Naive thymus-derived CD8-positive, alpha-beta T cell (primary cell): Measurements from ENCODE around the gene CERS6. TPM values are rescaled to one million over a fixed set of nuclear protein-coding genes. Genes with fewer than 3 reads are reported as not detected.
"Not testable (repeated sequence)": the region's sequence is repeated elsewhere in the genome, so short reads cannot be mapped to it uniquely, and the experiment has no call there.

ENCODE experiments used
- ATAC-seq, 2 donors: fragments of 150-1000 bp; cut with Tn5 transposase in 1 of 2; sonication (Bioruptor Pico), chemical (Tn5 transposase) in 1 of 2; 1 replicate in 1 of 2; 2 replicates in 1 of 2; pipeline ENCODE4 v1.10.0; 2021; ENCODE audit warnings: mild to moderate bottlenecking in 2 of 2, moderate library complexity in 2 of 2
- POLR2A ChIA-PET: fragments of 350-600 bp; sonication (Branson Sonifier 250); formaldehyde crosslinking; loops from one replicate; lab custom pipeline; 2021; ENCODE audit warnings: antibody characterized with exemption; lab: Charles Lee
- DNase-seq, 10 donors: peaks; one replicate each; pipeline versions ENCODE4 v3.0.0 to v3.0.0-alpha.2; 2020 to 2022
- H3K27ac Mint-ChIP-seq, 10 donors: one replicate each; pipeline ENCODE4 v1.8.0; 2020 to 2022; ENCODE audit warnings: mild to moderate bottlenecking in 10 of 10, mixed read lengths in 10 of 10, moderate library complexity in 4 of 10, inconsistent platforms in 1 of 10
- H3K27me3 Mint-ChIP-seq, 5 donors: one replicate each; pipeline ENCODE4 v1.8.0; 2021 to 2022; ENCODE audit warnings: mixed read lengths in 5 of 5
- H3K36me3 Mint-ChIP-seq, 3 donors: one replicate each; pipeline ENCODE4 v1.8.0; 2020 to 2022; ENCODE audit warnings: mixed read lengths in 3 of 3, mild to moderate bottlenecking in 2 of 3, inconsistent platforms in 1 of 3
- H3K4me1 Mint-ChIP-seq, 4 donors: one replicate each; pipeline ENCODE4 v1.8.0; 2021 to 2022; ENCODE audit warnings: mixed read lengths in 4 of 4
- H3K4me3 Mint-ChIP-seq, 10 donors: one replicate each; pipeline ENCODE4 v1.8.0; 2020 to 2022; ENCODE audit warnings: mild to moderate bottlenecking in 10 of 10, mixed read lengths in 10 of 10, moderate library complexity in 6 of 10, inconsistent platforms in 1 of 10
- H3K9me3 Mint-ChIP-seq, 9 donors: one replicate each; pipeline ENCODE4 v1.8.0; 2020 to 2022; ENCODE audit warnings: mixed read lengths in 9 of 9, mild to moderate bottlenecking in 3 of 9, inconsistent platforms in 1 of 9, moderate library complexity in 1 of 9
- polyA plus RNA-seq, 3 donors: library from polyadenylated mRNA; unstranded; fragments of 300-500 nt; fragmentation: Illumina TruSeq; gene quantifications; one replicate each; pipeline ENCODE4 v1.2.3, GENCODE V29; 2021
- total RNA-seq, 8 experiments: library from RNA in 2 of 8; stranded (reverse) in 2 of 8; gene quantifications; one replicate each; pipeline ENCODE4 v1.2.3 and lab custom pipeline; 2021 to 2026

Gene CERS6
- total and polyA plus RNA-seq, 5 experiments from 2014 or later, result 9.5 to 29.3 (median 17.4) TPM

DNA sequence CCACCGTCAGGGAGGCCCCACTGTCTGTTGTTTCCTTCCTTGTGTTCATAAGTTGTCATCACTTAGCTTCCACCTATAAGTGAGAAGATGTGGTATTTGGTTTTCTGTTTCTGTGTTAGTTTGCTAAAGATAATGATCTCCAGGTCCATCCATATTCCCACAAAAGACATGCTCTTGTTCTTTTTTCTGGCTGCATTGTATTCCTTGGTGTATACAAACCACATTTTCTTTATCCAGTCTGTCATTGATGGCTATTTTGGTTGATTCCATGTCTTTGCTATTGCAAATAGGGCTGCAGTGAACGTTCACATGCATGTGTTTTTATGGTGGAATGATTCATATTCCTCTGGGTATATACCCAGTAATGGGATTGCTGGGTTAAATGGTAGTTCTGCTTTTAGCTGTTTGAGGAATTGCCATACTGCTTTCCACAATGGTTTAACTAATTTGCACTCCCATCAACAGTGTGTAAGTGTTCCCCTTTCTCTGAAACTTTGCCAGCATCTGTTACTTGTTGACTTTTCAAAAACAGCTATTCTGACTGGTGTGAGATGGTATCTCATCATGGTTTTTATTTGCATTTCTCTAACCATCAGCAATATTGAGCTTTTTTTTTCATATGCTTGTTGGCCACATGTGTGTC, 189.7 kb downstream of the CERS6 start:
- Mint-ChIP-seq H3K4me1 (peaks cover 20 to 40% (median 31%) of the 10 kb centered on the region in 4 donors), H3K36me3 (peaks cover 0 to 7% (median 5%) of the 10 kb centered on the region in 3 donors), H3K27ac (peak overlapping the region in 2 of 10 donors; percentile 15 to 43), H3K27me3 (no peaks in the 10 kb centered on the region), H3K9me3 (peaks cover 0 to 12% (median 0%) of the 10 kb centered on the region in 9 donors), H3K4me3 (no peak overlapping the region)
- POLR2A ChIA-PET, result no interaction called here
- no peak for ATAC-seq
- no peak for DNase-seq

- ATAC-seq (no peak), DNase-seq (no peak)
- POLR2A ChIA-PET, result no interaction called here
- Mint-ChIP-seq H3K27me3 (no peaks in the 10 kb centered on the region), H3K36me3 (peaks cover 0 to 2% (median 1%) of the 10 kb centered on the region in 3 donors), H3K9me3 (peaks cover 0 to 5% (median 0%) of the 10 kb centered on the region in 9 donors), H3K4me1 (peaks cover 12 to 35% (median 20%) of the 10 kb centered on the region in 4 donors), H3K27ac (peak overlapping the region in 2 of 10 donors; percentile 39 to 43), H3K4me3 (no peak overlapping the region)
Measured at GRCh38 chr2:168649105-168649504, 193.0 kb downstream of the CERS6 start.

GRCh38 chr2:168649562-168649961, 193.5 kb downstream of the CERS6 start:
- Mint-ChIP-seq H3K27me3 (no peaks in the 10 kb centered on the region), H3K27ac (peak overlapping the region in 4 of 10 donors; percentile 2 to 45 (median 24)), H3K9me3 (peaks cover 0 to 4% (median 0%) of the 10 kb centered on the region in 9 donors), H3K4me3 (no peak overlapping the region), H3K4me1 (peaks cover 8 to 30% (median 16%) of the 10 kb centered on the region in 4 donors), H3K36me3 (peaks cover 0 to 2% (median 2%) of the 10 kb centered on the region in 3 donors)
- ATAC-seq (no peak), DNase-seq (no peak)
- POLR2A ChIA-PET, result no interaction called here

GRCh38 chr2:168650139-168650538, 194.1 kb downstream of the CERS6 start:
- peaks cover 0 to 4% (median 0%) of the 10 kb centered on the region in 9 donors for H3K9me3 Mint-ChIP-seq
- H3K4me3 Mint-ChIP-seq, result no peak overlapping the region
- no peaks in the 10 kb centered on the region for H3K27me3 Mint-ChIP-seq
- ATAC-seq (no peak), DNase-seq (no peak)
- H3K27ac Mint-ChIP-seq, result peak overlapping the region in 3 of 10 donors; percentile 6 to 54 (median 45)
- peaks cover 7 to 29% (median 17%) of the 10 kb centered on the region in 4 donors for H3K4me1 Mint-ChIP-seq
- POLR2A ChIA-PET, result no interaction called here
- peaks cover 0 to 7% (median 2%) of the 10 kb centered on the region in 3 donors for H3K36me3 Mint-ChIP-seq

DNA sequence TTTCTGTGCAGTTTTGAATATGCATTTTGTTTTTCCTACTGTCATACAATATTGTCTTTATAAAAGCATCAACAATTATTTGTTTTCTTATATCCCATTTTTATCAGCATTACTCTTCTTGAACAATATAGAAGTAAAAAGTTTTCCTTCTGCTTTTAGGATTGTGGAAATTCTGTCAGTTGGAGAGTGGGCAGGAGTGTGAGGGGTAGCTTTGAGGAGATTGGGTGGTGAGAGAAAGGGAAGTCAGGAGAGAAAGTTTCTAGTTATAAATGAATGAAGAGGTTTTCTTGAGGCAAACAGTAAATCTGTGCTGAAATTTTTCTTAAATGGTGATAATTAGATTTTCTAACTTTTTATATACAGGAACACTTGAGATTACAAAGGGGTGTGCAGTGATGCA, 194.7 kb downstream of the CERS6 start:
- H3K36me3 Mint-ChIP-seq, result peaks cover 0 to 10% (median 6%) of the 10 kb centered on the region in 3 donors
- H3K27me3 Mint-ChIP-seq, result no peaks in the 10 kb centered on the region
- no peak for ATAC-seq
- peak overlapping the region in 2 of 10 donors; percentile 4 to 6 for H3K27ac Mint-ChIP-seq
- DNase-seq, result no peak
- POLR2A ChIA-PET, result no interaction called here
- H3K4me1 Mint-ChIP-seq, result peaks cover 7 to 28% (median 20%) of the 10 kb centered on the region in 4 donors
- no peak overlapping the region for H3K4me3 Mint-ChIP-seq
- H3K9me3 Mint-ChIP-seq, result peaks cover 0 to under 1% (median 0%) of the 10 kb centered on the region in 9 donors

DNA sequence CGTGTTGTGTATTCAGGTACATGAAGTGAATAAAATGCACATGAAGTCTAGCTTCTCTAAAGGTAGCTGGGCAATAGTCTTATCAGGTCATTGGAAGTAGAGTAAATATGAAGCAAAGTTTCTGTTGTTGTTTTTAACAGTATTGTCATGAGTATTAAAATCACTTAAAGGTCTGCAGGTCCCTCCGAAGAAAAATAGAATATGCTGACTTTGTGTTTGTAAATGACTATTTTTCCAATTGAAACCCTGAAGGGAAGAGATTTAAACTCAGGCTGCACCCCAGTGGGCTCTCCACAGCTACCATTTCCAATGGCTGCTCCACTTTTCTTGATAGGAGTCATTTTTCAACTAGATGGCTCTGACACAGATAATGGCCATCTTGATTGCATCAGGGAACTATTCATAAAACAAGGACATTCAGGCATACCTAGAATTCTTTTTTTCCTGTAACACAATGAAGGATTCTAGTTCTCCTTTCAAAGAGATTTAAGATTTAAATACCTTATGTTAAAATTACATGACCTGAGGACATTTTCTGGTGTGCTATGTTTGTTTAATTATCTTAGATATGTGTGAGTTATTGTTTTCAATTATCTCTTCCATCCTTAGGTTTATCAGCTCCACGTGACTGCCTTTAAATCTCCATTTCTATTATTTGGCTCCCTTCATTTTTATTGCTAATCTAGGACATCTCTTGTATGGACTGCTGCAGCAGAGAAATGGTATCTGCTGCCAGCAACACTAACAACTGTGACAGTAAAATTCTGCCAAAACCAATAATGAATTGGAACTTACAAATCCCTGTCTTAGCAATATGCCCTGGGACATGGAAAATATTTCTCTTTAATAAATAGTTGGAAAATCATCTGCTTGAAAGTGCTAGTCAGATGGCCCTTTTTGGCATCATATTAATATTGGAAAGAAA, 197.2 kb downstream of the CERS6 start:
- peaks cover 7 to 33% (median 12%) of the 10 kb centered on the region in 4 donors for H3K4me1 Mint-ChIP-seq
- no peak for ATAC-seq
- peaks cover 0 to 11% (median 6%) of the 10 kb centered on the region in 3 donors for H3K36me3 Mint-ChIP-seq
- POLR2A ChIA-PET, result interaction anchor here (0.7 kb wide), 1 partner anchor 45 kb away, joined by 5 read pairs; no protein-coding TSS in a partner anchor
- no peak overlapping the region for H3K27ac Mint-ChIP-seq
- H3K4me3 Mint-ChIP-seq, result no peak overlapping the region
- DNase-seq, result no peak
- no peaks in the 10 kb centered on the region for H3K27me3 Mint-ChIP-seq
- H3K9me3 Mint-ChIP-seq, result no peaks in the 10 kb centered on the region

GRCh38 chr2:168654705-168655104, 198.6 kb downstream of the CERS6 start:
- Mint-ChIP-seq H3K9me3 (no peaks in the 10 kb centered on the region), H3K4me1 (peaks cover 7 to 32% (median 13%) of the 10 kb centered on the region in 4 donors), H3K36me3 (peaks cover 0 to 14% (median 9%) of the 10 kb centered on the region in 3 donors), H3K27me3 (no peaks in the 10 kb centered on the region), H3K27ac (no peak overlapping the region), H3K4me3 (no peak overlapping the region)
- no peak for DNase-seq
- POLR2A ChIA-PET, result no interaction called here
- no peak for ATAC-seq

GRCh38 chr2:168655207-168655606, 199.1 kb downstream of the CERS6 start:
- DNase-seq (no peak), ATAC-seq (no peak)
- H3K27me3 Mint-ChIP-seq, result no peaks in the 10 kb centered on the region
- H3K9me3 Mint-ChIP-seq, result no peaks in the 10 kb centered on the region
- peaks cover 7 to 29% (median 9%) of the 10 kb centered on the region in 4 donors for H3K4me1 Mint-ChIP-seq
- H3K4me3 Mint-ChIP-seq, result no peak overlapping the region
- H3K27ac Mint-ChIP-seq, result peak overlapping the region in 1 of 10 donors; percentile 39
- peaks cover 0 to 14% (median 10%) of the 10 kb centered on the region in 3 donors for H3K36me3 Mint-ChIP-seq
- POLR2A ChIA-PET, result no interaction called here

DNA sequence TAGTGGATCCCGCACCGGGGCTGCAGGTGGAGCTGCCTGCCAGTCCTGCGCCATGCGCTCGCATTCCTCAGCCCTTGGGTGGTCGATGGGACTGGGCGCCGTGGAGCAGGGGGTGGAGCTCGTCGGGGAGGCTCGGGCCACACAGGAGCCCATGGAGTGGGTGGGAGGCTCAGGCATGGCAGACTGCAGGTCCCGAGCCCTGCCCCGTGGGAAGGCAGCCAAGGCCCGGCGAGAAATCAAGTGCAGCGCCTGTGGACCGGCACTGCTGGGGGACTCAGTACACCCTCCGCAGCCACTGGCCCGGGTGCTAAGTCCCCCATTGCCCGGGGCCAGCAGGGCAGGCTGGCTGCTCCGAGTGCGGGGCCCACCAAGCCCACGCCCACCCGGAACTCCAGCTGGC, 201.3 kb downstream of the CERS6 start:
- DNase-seq, H3K9me3 Mint-ChIP-seq, H3K4me3 Mint-ChIP-seq, H3K27me3 Mint-ChIP-seq, POLR2A ChIA-PET, ATAC-seq, H3K27ac Mint-ChIP-seq: not testable (repeated sequence)
- H3K36me3 Mint-ChIP-seq, result peaks cover 0 to 12% (median 7%) of the 10 kb centered on the region in 3 donors
- H3K4me1 Mint-ChIP-seq, result peaks cover 0 to 29% (median 6%) of the 10 kb centered on the region in 4 donors

DNA sequence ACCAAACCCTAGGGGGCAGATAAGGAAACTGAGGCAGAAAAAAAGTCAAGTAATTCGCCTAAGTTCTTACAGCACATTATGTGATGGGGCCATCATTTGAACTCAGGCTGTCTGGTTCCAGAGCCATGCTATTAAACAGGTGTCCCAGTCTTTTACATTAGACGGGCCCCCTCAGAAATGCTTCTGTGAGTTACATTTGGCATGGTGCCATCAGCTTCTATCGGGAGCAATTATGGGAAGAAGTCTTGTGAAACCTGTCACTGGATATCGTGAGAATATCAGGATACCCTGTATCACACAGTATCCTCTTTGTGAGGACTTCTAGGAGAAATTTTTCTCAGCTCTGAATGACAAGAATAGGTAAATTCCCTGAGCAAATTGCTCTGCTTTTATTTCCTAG, 202.6 kb downstream of the CERS6 start:
- peaks cover 4 to 29% (median 7%) of the 10 kb centered on the region in 4 donors for H3K4me1 Mint-ChIP-seq
- H3K27me3 Mint-ChIP-seq, result no peaks in the 10 kb centered on the region
- H3K36me3 Mint-ChIP-seq, result peaks cover 0 to 13% (median 7%) of the 10 kb centered on the region in 3 donors
- POLR2A ChIA-PET, result no interaction called here
- DNase-seq (no peak), ATAC-seq (no peak)
- no peaks in the 10 kb centered on the region for H3K9me3 Mint-ChIP-seq
- no peak overlapping the region for H3K4me3 Mint-ChIP-seq
- no peak overlapping the region for H3K27ac Mint-ChIP-seq

DNA sequence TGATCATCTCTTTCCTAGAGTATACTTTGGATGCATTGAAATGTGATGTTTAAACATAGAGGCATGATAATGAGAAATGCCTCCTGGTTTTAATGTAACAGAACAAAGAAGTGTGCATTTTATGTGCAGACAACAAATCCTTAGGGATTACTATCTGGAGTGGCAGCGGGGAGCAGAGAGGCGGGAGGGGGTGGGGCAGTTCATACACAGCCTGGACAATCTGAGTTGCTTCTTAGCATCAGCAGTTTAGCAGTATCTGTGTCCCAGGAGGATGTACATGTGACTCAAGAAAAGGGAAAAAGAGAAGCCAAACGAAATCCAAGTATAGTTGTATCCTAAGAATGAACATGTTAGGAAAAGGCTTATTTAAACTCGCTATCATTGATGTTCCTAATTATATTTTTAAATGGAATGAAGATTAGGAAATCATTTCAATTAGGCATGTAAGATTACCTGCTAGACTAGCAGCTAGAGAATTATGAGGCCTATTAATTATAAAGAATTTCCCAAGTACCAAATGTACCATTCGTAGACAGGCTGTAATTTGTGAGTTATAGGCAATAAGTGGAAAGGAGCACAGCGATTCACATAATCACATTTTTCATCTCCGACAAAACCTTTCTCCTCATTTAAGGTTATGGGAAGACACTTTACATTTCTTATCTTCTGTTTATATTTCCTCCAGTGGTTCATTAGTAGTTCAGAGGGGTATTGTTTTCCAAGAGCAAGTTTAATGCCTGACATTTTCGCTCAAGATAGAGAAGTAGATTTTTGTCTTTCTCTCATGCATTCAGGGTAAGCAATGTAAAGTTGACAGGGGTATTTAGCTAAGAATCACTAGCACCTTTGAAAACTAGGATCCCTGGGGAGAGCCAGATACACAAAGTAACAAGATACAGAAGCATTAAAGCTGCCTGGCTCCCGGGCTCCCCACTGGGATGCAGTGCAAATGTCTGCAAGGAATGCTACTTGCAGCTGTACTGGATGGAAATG, 205.1 kb downstream of the CERS6 start:
- no peaks in the 10 kb centered on the region for H3K9me3 Mint-ChIP-seq
- peaks cover 18 to 36% (median 22%) of the 10 kb centered on the region in 4 donors for H3K4me1 Mint-ChIP-seq
- no peaks in the 10 kb centered on the region for H3K27me3 Mint-ChIP-seq
- ATAC-seq (no peak), DNase-seq (no peak)
- no peak overlapping the region for H3K4me3 Mint-ChIP-seq
- H3K27ac Mint-ChIP-seq, result peak overlapping the region in 1 of 10 donors; percentile 26
- H3K36me3 Mint-ChIP-seq, result peaks cover 0 to 9% (median 9%) of the 10 kb centered on the region in 3 donors
- POLR2A ChIA-PET, result no interaction called here

- peaks cover 0 to 9% (median 9%) of the 10 kb centered on the region in 3 donors for H3K36me3 Mint-ChIP-seq
- no peaks in the 10 kb centered on the region for H3K9me3 Mint-ChIP-seq
- no peak overlapping the region for H3K27ac Mint-ChIP-seq
- no peak for DNase-seq
- H3K4me3 Mint-ChIP-seq, result no peak overlapping the region
- no peaks in the 10 kb centered on the region for H3K27me3 Mint-ChIP-seq
- no peak for ATAC-seq
- POLR2A ChIA-PET, result no interaction called here
- peaks cover 24 to 43% (median 28%) of the 10 kb centered on the region in 4 donors for H3K4me1 Mint-ChIP-seq
Measured at GRCh38 chr2:168661863-168662256, 205.8 kb downstream of the CERS6 start.
